GM18909 (cell line): ENCODE results near the gene ITGA2.
"Not testable (repeated sequence)": the region's sequence is repeated elsewhere in the genome, so short reads cannot be mapped to it uniquely, and the experiment has no call there.

Source experiments
- ATAC-seq: cut with Tn5 transposase; IDR thresholded peaks from one replicate; pipeline ENCODE4 v1.9.1; 2021; ENCODE audit warnings: mild to moderate bottlenecking; ENCODE audit not compliant: unreplicated experiment, poor library complexity

The ITGA2 gene

GRCh38 chr5:52989025-52989780 lies at the start of gene ITGA2:
ITGA2 (plus strand) TSS chr5:52989352; CDS start chr5:52989469, 117 bp downstream.
- peak; percentile 68 for ATAC-seq

- peak; percentile 56 for ATAC-seq
Observed at GRCh38 chr5:52943285-52943684, 45.9 kb upstream of the ITGA2 start.

DNA sequence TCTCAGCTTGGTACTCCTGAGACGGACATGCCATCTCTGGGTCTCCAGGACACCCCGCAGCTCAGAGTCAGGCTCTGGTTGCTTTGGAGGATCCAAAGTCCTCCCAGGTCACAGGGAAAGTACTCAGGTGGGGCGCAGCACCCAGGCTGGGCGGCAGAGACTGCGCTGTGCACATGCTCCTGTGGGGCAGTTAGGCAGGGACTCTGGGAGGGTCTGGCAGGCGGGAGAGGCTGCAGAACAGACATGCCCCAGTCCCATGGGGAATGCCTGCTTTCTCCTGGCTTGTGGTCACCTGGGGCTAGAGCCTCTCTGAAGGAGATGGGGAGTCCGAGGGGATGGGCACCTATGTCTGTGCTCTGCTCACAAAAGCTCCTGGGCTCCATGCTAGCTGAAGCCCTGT lies 45.3 kb upstream of the ITGA2 start:
- ATAC-seq: no peak

DNA sequence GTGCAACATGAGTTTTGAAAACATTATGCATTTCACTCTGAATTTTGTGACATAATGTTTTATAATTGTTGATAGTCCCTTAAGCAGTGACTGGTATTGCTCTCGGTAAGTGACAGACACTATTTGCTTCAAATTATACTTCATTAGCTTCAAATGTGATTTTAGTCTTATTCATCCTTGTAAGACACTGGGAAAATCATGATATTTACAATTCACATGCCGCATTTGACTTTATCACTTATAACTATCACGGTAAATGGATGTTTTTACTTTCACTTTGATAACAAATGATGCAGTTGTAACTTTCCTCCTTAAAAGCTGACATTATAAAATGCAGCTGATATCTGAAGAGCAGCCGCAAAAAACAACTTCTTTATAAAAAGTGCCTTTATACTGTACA lies 44.1 kb upstream of the ITGA2 start:
- ATAC-seq: no peak

DNA sequence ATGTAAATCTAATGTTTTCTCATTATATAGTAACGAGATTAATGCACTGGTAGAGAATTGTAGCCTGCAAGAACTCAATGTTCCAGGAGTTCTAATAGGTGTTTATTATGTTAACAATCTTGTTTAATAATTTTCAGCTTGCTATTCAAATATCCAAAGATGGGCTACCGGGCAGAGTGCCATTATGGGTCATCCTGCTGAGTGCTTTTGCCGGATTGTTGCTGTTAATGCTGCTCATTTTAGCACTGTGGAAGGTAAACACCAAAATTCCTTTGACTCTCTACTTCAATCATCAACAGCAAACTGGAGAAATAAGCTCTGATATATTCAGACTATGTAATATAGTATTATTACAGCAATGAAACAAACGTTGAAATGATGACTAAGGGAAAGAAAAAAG lies 41.9 kb upstream of the ITGA2 start:
- no peak for ATAC-seq

GRCh38 chr5:52947851-52948250 lies 41.3 kb upstream of the ITGA2 start:
- no peak for ATAC-seq

DNA sequence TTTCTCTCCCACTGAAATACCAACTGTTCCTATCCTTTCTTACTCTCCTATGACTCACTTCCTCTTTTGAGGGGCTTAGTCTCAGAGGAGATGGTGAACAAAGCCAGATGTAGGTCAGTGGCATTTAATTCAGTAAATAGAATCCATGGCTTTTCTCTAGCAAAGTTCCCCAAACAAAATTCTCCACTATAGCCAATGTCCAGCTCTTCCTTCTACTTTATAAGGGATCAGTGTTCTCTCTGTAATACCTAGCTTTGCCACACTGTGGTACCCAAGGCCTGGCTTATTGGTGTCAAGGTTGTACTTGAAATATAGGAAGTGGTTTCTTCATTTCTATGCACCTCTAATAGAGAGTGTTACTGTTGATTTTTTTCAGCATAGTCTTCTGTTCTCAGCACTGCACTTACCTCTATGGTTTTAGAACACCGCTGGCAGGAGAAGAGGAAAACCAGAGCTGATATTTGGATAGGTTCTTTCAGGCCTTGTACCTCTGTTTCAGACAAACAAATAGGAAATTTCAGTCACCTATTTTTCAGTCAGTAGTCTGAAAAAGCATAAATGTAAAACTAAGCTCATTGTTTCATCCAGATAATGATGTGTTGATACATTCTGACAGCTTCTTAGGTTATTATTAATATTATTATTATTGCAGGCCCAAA lies 40.6 kb upstream of the ITGA2 start:
- peak; percentile 100 for ATAC-seq

DNA sequence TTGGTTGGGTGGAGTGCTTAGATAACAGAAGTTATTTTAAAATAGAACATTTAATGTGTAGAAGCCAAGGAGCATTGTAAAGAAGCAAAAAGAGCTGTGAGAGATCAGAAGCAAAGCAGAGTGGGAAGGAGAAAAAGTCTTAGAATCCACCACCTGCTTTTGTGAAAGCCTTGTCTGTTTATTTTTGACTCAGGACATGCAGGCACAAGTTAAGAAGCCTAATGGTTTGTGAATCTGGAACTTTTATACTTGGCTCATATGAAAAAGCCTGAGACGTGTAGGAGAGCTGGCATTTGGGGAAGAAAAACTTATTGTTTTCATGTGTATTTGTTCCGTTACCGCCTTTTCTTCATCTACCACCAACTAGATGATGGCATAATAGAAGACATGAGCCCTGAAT lies 38.5 kb upstream of the ITGA2 start:
- ATAC-seq: no peak

GRCh38 chr5:52952483-52952882 lies 36.7 kb upstream of the ITGA2 start:
- no peak for ATAC-seq

DNA sequence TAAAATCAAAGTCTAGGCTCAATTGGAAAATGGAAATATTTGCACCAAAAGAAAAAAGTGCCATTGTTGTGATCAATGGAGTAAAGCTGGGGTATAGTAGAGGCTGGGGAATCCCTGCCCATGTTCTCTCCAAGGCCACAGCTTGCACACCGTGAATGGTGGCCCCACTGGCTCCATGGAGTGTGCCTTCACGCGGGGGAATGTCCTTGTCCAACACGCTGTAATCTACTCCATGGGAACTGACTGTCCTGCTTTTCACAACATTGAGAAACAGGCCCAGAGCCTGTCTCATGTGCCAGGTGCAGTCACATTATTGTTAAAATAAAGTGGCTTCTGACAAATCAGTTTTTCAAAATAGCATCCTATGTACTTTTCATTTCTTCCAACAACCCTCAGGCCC lies 33.1 kb upstream of the ITGA2 start:
- ATAC-seq: no peak

DNA sequence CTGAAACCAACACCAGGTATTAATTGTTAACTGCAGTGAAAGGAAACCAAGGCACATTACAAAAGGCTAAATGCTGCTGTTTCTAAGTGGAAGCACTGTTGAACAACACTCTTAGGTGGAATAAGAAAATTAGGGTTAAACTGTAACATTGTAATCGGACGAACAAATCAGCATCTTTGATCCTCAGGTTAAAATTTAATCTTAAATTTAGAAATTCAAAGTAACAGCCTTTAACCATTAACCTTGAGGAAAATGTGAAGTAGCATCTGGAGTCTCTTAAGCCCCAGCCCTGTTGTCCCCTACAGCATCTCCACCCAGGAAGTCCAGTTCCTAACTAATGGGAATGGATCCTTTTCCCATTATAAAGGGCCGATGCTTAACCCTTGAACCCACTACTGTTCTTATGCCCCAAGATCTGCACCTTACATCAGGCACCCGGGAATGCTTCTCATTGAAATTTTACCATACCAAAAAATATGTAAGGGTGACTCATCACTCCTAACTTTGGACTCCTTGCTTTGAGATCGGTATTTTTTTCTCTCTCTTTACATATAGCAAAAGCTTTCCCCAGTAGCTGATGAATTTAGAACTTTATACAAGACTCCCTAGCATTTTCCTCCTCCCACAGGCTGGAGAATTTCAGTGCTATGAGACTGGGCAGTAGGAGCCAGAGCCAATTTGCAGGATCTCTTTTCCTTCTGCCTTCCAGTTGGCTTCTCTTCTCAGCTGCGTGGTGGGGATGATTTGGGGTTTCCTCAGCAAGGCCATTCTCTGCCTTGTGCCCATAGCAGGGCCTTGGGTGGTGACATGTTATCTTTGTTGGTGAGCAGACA lies 32.0 kb upstream of the ITGA2 start:
- peak; percentile 90 for ATAC-seq

DNA sequence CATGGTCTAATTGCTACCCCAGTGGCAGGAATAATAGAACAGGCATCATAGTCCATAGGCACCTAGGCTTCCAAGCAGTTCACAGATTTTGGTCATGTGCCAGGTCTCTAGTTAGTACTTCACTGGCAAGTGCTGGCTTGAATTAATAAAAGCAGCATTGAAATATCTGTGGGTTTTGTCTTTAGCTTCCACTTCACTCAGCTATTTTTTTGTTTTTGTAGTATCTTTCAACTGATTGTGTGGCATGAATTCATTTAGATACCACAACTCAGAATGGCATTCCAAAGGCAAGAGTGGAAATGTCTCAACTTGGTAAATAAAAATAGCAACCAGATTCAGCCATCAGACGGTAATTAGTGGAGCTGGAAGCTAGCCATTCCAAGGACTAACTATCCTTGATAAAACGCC lies 27.9 kb upstream of the ITGA2 start:
- no peak for ATAC-seq

- ATAC-seq: no peak
Observed at GRCh38 chr5:52963636-52964035, 25.5 kb upstream of the ITGA2 start.

DNA sequence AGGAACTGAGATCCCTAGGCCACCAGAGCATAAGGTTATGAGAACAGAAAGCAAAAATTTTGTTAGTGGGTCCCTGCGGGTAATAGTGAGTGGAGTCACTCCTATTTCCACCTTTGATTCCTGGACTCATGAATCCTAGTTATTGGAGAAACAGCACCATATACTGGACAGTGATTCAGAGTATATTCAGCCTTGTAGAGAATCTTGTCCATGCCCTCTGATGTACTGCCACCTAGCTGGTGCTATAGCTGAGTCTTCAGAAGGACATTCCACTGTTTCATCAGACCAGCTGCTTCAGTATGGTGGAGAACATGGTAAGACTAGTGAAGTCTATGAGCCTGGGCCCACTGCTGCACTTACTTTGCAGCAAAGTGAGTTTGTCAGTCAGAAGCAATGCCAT lies 25.0 kb upstream of the ITGA2 start:
- no peak for ATAC-seq

DNA sequence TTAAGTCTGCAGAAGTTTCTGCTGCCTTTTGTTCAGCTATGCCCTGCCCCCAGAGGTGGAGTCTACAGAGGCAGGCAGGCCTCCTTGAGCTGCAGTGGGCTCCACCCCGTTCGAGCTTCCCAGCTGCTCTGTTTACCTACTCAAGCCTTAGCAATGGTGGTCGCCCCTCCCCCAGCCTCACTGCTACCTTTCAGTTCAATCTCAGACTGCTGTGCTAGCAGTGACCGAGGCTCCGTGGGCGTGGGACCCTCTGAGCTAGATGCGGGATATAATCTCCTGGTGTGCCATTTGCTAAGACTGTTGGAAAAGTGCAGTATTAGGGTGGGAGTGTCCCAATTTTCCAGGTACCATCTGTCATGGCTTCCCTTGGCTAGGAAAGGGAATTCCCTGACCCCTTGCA lies 13.0 kb upstream of the ITGA2 start:
- ATAC-seq: not testable (repeated sequence)

DNA sequence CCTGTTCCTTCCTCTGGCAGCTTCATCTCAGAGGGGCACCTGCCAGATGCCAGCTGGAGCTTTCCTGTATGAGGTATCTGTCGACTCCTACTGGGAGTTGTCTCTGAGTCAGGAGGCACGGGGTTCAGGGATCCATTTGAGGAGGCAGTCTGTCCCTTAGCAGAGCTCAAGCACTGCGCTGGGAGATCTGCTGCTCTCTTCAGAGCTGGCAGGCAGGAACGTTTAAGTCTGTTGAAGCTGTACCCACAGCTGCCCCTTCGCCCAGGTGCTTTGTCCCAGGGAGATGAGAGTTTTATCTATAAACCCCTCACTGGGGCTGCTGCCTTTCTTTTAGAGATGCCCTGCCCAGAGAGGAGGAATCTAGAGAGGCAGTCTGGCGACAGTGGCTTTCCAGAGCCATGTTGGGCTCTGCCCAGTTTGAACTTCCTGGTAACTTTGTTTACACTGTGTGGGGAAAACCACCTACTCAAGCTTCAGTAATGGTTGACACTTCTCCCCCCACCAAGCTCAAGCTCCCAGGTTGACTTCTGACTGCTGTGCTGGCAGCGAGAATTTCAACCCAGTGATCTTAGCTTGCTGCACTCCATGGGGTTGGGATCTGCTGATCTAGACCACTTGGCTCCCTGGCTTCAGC lies 11.8 kb upstream of the ITGA2 start:
- no peak for ATAC-seq

- no peak for ATAC-seq
Observed at GRCh38 chr5:52981507-52981906, 7.6 kb upstream of the ITGA2 start.

DNA sequence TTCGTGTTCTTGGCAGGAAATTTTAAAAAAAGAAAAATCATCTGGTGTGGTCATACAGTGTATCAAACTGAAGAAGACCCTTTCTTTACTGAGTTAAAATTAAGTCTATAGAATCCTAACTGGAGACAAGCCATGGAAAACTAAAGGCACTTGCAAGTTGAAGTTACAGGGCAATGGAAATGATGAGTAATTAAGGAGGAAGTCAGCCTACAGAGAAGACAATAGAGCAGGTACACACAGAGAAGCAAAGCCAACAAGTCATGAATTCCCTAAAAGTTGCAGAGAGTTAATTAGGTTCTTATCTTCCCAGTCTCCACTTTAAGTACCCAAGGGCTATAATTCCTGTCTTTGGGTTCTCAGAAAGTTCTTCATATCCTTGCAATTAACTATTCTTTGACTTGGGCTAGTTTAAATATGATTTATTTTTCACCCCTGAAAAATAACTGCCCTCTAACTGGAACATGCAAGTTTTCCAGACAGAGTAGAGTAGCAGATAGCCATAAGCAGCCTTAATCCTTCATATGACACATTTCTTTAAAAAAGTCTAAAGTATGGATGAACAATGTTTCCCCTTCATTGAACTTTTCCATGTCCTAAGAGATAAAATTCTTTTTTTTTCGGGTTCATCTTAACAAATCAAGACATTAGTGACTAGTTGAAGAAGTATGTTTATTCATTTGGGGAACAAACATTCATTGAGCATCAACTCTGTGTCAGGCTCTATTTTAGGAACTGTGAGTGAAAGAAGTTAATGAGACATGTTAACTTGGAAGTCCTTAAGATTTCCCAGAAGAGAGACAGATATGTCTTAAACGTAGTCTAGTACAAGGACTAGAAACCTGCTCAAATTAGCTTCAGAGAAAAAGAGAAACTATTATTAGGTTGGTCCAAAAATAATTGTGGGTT lies 5.2 kb upstream of the ITGA2 start:
- no peak for ATAC-seq

DNA sequence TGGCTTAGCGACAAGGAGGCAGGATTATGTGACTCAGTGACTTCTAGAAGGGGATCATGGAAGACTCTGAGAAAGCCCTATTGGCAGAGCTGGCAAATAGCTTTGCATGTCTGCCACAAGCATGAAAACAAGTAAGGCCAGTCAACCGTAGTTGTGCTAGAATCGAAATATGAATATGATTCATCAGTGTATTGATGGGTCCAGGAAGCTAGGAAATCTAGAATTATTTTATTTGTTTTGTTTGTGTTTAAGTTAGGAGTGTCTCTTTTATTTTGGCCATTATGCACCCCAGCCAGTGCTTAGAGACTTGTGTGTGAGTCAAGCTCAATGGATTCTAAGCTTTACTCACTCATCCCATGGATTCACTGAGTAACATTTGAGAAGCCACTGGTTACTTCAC lies 3.8 kb upstream of the ITGA2 start:
- no peak for ATAC-seq
